IMR-90 (cell line): Measurements from ENCODE around the gene GBX2. TPM values are rescaled to one million over a fixed set of nuclear protein-coding genes. Genes with fewer than 3 reads are reported as not detected.

Experiments used
- ATAC-seq: fragments of 200-7000 bp; cut with Tn5 transposase; 2 replicates; pipeline ENCODE4 v1.9.1; 2020; ENCODE audit warnings: low read depth, mild to moderate bottlenecking, moderate library complexity
- BruUV-seq: library from RNA; stranded (reverse); fragments of 400-500 nt; replicated peaks from 2 replicates; lab custom pipeline; 2021; lab: Mats Ljungman, UMichigan
- CTCF ChIA-PET: fragments of 300-600 bp; formaldehyde crosslinking; extraction: SDS; loops from one replicate; lab custom pipeline; 2021; ENCODE audit warnings: antibody characterized with exemption; lab: Yijun Ruan, JAX
- POLR2A ChIA-PET: fragments of 300-600 bp; sonication (Branson Sonifier 250); formaldehyde crosslinking; loops from one replicate; lab custom pipeline; 2022; ENCODE audit warnings: antibody characterized with exemption; ENCODE audit not compliant: unreplicated experiment; lab: Charles Lee
- DNase-seq: peaks from one replicate; pipeline ENCODE4 v3.0.0; 2013
- H2AFZ ChIP-seq: replicated peaks from 2 replicates; pipeline ENCODE3; 2013; ENCODE audit warnings: low read length, mild to moderate bottlenecking; ENCODE audit not compliant: poor library complexity
- H2AK5ac ChIP-seq: 2 replicates; pipeline ENCODE4 v1.6.1; 2013; ENCODE audit warnings: low read depth, low read length, inconsistent platforms
- H2AK9ac ChIP-seq: replicated peaks from 2 replicates; pipeline ENCODE3; 2013; ENCODE audit warnings: mild to moderate bottlenecking, low read depth, low read length, moderate library complexity; ENCODE audit not compliant: poor library complexity
- H2BK120ac ChIP-seq: 2 replicates; pipeline ENCODE4 v1.6.1; 2013; ENCODE audit warnings: low read depth, low read length, inconsistent platforms
- H2BK15ac ChIP-seq: 3 replicates; pipeline ENCODE4 v1.6.1; 2013; ENCODE audit warnings: low read depth, low read length, inconsistent platforms
- H2BK20ac ChIP-seq: 2 replicates; pipeline ENCODE4 v1.6.1; 2013; ENCODE audit warnings: low read depth, mild to moderate bottlenecking, inconsistent platforms, low read length, moderate library complexity
- H2BK5ac ChIP-seq: 2 replicates; pipeline ENCODE4 v1.6.1; 2013; ENCODE audit warnings: mild to moderate bottlenecking, low read depth, low read length, inconsistent platforms; ENCODE audit not compliant: poor library complexity, severe bottlenecking
- H3K14ac ChIP-seq: replicated peaks from 2 replicates; pipeline ENCODE4 v1.6.1; 2013; ENCODE audit warnings: low read depth, low read length, inconsistent platforms
- H3K18ac ChIP-seq: 2 replicates; pipeline ENCODE4 v1.6.1; 2013; ENCODE audit warnings: low read depth, low read length, control low read depth
- H3K23ac ChIP-seq: 2 replicates; pipeline ENCODE4 v1.6.1; 2013; ENCODE audit warnings: low read depth, low read length, inconsistent platforms
- H3K27ac ChIP-seq: 2 replicates; pipeline ENCODE4 v1.5.1; 2013; ENCODE audit warnings: mild to moderate bottlenecking, control low read depth, low read length; ENCODE audit not compliant: insufficient read depth
- H3K27me3 ChIP-seq: 2 replicates; pipeline ENCODE4 v1.6.1; 2013; ENCODE audit warnings: low read length; ENCODE audit not compliant: control insufficient read depth, insufficient read depth
- H3K36me3 ChIP-seq: 2 replicates; pipeline ENCODE4 v1.6.1; 2013; ENCODE audit warnings: low read length, mixed read lengths; ENCODE audit not compliant: control insufficient read depth, insufficient read depth
- H3K4ac ChIP-seq: 2 replicates; pipeline ENCODE4 v1.6.1; 2013; ENCODE audit warnings: low read depth, low read length, inconsistent platforms
- H3K4me1 ChIP-seq: 2 replicates; pipeline ENCODE4 v1.6.1; 2013; ENCODE audit warnings: low read length, mixed read lengths; ENCODE audit not compliant: control insufficient read depth, insufficient read depth
- H3K4me2 ChIP-seq: 2 replicates; pipeline ENCODE4 v1.6.1; 2013; ENCODE audit warnings: low read depth, mild to moderate bottlenecking, control low read depth, low read length, moderate library complexity
- H3K4me3 ChIP-seq: 2 replicates; pipeline ENCODE4 v1.5.1; 2013; ENCODE audit warnings: low read depth, mild to moderate bottlenecking, control low read depth, low read length, moderate library complexity; ENCODE audit not compliant: insufficient read depth
- H3K56ac ChIP-seq: 2 replicates; pipeline ENCODE4 v1.6.1; 2013; ENCODE audit warnings: low read length, inconsistent platforms; ENCODE audit not compliant: insufficient read depth; ENCODE audit errors: extremely low read depth
- H3K79me1 ChIP-seq, 2 experiments: 2 replicates each; pipeline ENCODE4 v1.6.1; 2013; ENCODE audit warnings: low read length in 2 of 2, inconsistent platforms in 1 of 2, low read depth in 1 of 2
- H3K9ac ChIP-seq: 2 replicates; pipeline ENCODE4 v1.6.1; 2013; ENCODE audit warnings: low read depth, low read length, control low read depth
- H3K9me1 ChIP-seq: 2 replicates; pipeline ENCODE4 v1.6.1; 2013; ENCODE audit warnings: low read length, inconsistent platforms; ENCODE audit not compliant: insufficient read depth
- H3K9me3 ChIP-seq: 2 replicates; pipeline ENCODE4 v1.6.1; 2013; ENCODE audit warnings: low read length; ENCODE audit not compliant: control insufficient read depth, insufficient read depth
- H4K20me1 ChIP-seq: 2 replicates; pipeline ENCODE4 v1.6.1; 2013; ENCODE audit warnings: low read length, inconsistent platforms; ENCODE audit not compliant: insufficient read depth
- H4K5ac ChIP-seq: 2 replicates; pipeline ENCODE4 v1.6.1; 2013; ENCODE audit warnings: mild to moderate bottlenecking, low read depth, low read length, control low read depth
- H4K8ac ChIP-seq, 2 experiments: 2 replicates each; pipeline ENCODE4 v1.6.1; 2013; ENCODE audit warnings: low read depth in 2 of 2, low read length in 2 of 2, control low read depth in 1 of 2, inconsistent platforms in 1 of 2
- H4K91ac ChIP-seq: 2 replicates; pipeline ENCODE4 v1.6.1; 2013; ENCODE audit warnings: low read depth, low read length, inconsistent platforms; ENCODE audit not compliant: insufficient read depth
- BHLHE40 ChIP-seq: fragments of 150-350 bp; IDR thresholded peaks from 2 replicates; pipeline ENCODE4 v1.6.1; 2016; ENCODE audit warnings: mild to moderate bottlenecking, low read depth, low read length
- CEBPB ChIP-seq: IDR thresholded peaks from 2 replicates; pipeline ENCODE4 v1.6.1; 2012; ENCODE audit warnings: low read depth, low read length, improper control_type of control experiment
- CHD1 ChIP-seq: IDR thresholded peaks from 2 replicates; pipeline ENCODE4 v1.6.1; 2012; ENCODE audit warnings: low read depth, low read length, improper control_type of control experiment
- MAFK ChIP-seq: IDR thresholded peaks from 2 replicates; pipeline ENCODE4 v1.6.1; 2012; ENCODE audit warnings: low read depth, low read length, improper control_type of control experiment
- MXI1 ChIP-seq: IDR thresholded peaks from 2 replicates; pipeline ENCODE4 v1.6.1; 2012; ENCODE audit warnings: low read depth, mild to moderate bottlenecking, low read length, moderate library complexity, borderline replicate concordance
- NFE2L2 ChIP-seq: fragments of 150-350 bp; IDR thresholded peaks from 2 replicates; pipeline ENCODE4 v1.6.1; 2016; ENCODE audit warnings: low read depth, mild to moderate bottlenecking, low read length
- RAD21 ChIP-seq: IDR thresholded peaks from 2 replicates; pipeline ENCODE4 v1.6.1; 2012; ENCODE audit warnings: low read length, improper control_type of control experiment
- RCOR1 ChIP-seq: IDR thresholded peaks from 2 replicates; pipeline ENCODE4 v1.6.1; 2012; ENCODE audit warnings: mild to moderate bottlenecking, low read length, improper control_type of control experiment; ENCODE audit not compliant: insufficient replicate concordance
- SMC3 ChIP-seq: fragments of 150-350 bp; IDR thresholded peaks from 2 replicates; pipeline ENCODE4 v1.6.1; 2016; ENCODE audit warnings: low read depth, mild to moderate bottlenecking, antibody characterized with exemption, low read length, moderate library complexity
- WGBS, 2 experiments: methylation state at CpG; one replicate each; pipeline versions ENCODE4 v1.1.5 to v1.1.7; 2013; ENCODE audit warnings: missing lambda C conversion rate in 2 of 2; ENCODE audit not compliant: insufficient read length in 1 of 2; ENCODE audit errors: extremely low coverage in 2 of 2; 5-methylcytosine and 5-hydroxymethylcytosine counted together
- dilution Hi-C: fragments of 300-500 bp; cut with HindIII; formaldehyde crosslinking; loops from one replicate; pipeline ENCODE4 v1.14.3; 2018; ENCODE audit warnings: low sequenced_read_pairs; ENCODE audit not compliant: unreplicated experiment
- in situ Hi-C: fragments of 300-500 bp; cut with MboI; formaldehyde crosslinking; loops from 3 replicates; pipeline ENCODE4 v1.14.3; 2019; ENCODE audit warnings: low sequenced_read_pairs, inconsistent platforms, mixed read lengths
- intact Hi-C: fragments of 100-400 bp; cut with micrococcal nuclease; formaldehyde crosslinking; loops from 2 replicates; pipeline ENCODE4 v1.10.0; 2022
- polyA plus RNA-seq, 3 experiments: library from polyadenylated mRNA; depleted of rRNA; stranded (reverse); fragments of >200 nt; gene quantifications; 2 replicates each; pipeline ENCODE4 v1.2.3, GENCODE V29; 2012; ENCODE audit warnings: low replicate concordance in 1 of 3
- total RNA-seq: library from RNA; depleted of rRNA; stranded (reverse); fragments of >200 nt; gene quantifications from 2 replicates; pipeline ENCODE4 v1.2.3, GENCODE V29; 2012
- TF ChIP-seq, protein P1 (sequence below): fragments of 150-350 bp; IDR thresholded peaks from 2 replicates; pipeline ENCODE4 v1.6.1; 2016; ENCODE audit warnings: low read depth, mild to moderate bottlenecking, low read length, moderate library complexity, borderline replicate concordance
- TF ChIP-seq, protein P2 (sequence below): conservative IDR thresholded peaks from 2 replicates; pipeline ENCODE4 v1.5.1; 2012; ENCODE audit warnings: mild to moderate bottlenecking, low read depth, low read length, improper control_type of control experiment
- TF ChIP-seq, protein P3 (sequence below): fragments of 150-350 bp; IDR thresholded peaks from 2 replicates; pipeline ENCODE4 v1.6.1; 2017; ENCODE audit warnings: mild to moderate bottlenecking, antibody characterized with exemption, low read length, low read depth

GBX2 gene
- total and polyA plus RNA-seq, 2 of the 4 experiments (the other 2 are of a cell fraction), result 0.10 TPM; not detected in 1

DNA sequence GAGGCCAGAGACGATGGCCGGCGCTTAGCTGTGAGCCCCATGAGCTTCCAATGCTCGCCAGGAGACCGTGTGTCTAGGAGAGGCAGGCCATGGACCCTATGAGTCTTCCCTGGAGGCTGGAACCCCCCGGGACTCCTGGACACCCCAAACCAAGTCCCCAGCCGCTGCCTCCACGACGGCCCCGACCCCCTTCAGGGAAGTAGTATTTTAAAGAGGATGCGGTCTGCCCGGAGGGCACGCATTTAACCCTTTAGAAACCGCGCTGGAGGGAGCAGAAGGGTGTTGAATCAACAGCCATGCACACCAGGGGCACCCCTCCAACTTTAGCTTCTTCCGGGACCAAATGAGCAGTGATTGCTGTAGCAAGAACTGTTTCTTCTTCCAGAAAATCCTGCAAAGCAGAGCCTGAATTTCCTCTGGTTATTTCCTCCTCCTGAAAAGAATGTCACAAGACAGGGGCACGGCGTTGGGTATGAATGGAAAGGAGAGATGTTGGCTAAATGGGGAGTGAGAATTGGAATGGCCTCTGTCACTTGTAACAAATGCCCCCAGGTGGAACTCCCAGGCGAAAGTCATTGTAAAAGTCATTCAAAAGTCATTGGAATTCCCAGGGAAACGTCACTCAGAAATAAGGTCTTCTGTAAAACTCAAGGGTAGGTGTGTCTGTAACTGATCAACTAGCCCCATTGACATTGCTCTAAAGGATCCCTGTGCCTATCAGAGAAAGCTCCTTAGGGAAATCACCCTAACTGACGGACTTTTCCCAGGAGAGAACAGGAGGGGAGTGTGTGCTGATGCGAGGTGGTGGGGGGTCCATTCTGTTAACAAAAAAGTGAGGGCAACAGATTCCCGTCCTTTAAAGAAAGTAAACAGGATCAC, 5.8 kb upstream of the GBX2 start:
- H3K4me1 ChIP-seq, result no peaks in the 10 kb centered on the region; the same call in 1 of the 2 replicates
- dilution Hi-C loops, result no loop called here
- H2BK120ac ChIP-seq, result no peak overlapping the region
- H3K9ac ChIP-seq, result no peak overlapping the region
- H3K27me3 ChIP-seq, result peaks cover 62% of the 10 kb centered on the region
- no peak overlapping the region for H4K5ac ChIP-seq
- H3K14ac ChIP-seq, result no peak overlapping the region
- H3K56ac ChIP-seq, result no peak overlapping the region
- no peak overlapping the region for H3K27ac ChIP-seq
- WGBS, 2 experiments, result 4% methylated on average over 4 of the region's 23 CpGs; no CpG with 5 or more reads in 1 of the 2 experiments
- BruUV-seq, result no TSS peak
- in situ Hi-C loops, result loop anchor here (25.0 kb wide), 1 partner anchor 562 kb away; no protein-coding TSS in a partner anchor
- H3K4ac ChIP-seq, result no peak overlapping the region
- no peak for DNase-seq
- ChIA-PET POLR2A (no interaction called here), CTCF (no interaction called here)
- H4K91ac ChIP-seq, result no peak overlapping the region
- H2BK15ac ChIP-seq, result no peak overlapping the region
- no peaks in the 10 kb centered on the region for H3K79me1 ChIP-seq
- TF ChIP-seq, protein P1, sequence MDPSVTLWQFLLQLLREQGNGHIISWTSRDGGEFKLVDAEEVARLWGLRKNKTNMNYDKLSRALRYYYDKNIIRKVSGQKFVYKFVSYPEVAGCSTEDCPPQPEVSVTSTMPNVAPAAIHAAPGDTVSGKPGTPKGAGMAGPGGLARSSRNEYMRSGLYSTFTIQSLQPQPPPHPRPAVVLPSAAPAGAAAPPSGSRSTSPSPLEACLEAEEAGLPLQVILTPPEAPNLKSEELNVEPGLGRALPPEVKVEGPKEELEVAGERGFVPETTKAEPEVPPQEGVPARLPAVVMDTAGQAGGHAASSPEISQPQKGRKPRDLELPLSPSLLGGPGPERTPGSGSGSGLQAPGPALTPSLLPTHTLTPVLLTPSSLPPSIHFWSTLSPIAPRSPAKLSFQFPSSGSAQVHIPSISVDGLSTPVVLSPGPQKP, result no peak
- TF ChIP-seq CEBPB, result no peak
- TF ChIP-seq, protein P2, sequence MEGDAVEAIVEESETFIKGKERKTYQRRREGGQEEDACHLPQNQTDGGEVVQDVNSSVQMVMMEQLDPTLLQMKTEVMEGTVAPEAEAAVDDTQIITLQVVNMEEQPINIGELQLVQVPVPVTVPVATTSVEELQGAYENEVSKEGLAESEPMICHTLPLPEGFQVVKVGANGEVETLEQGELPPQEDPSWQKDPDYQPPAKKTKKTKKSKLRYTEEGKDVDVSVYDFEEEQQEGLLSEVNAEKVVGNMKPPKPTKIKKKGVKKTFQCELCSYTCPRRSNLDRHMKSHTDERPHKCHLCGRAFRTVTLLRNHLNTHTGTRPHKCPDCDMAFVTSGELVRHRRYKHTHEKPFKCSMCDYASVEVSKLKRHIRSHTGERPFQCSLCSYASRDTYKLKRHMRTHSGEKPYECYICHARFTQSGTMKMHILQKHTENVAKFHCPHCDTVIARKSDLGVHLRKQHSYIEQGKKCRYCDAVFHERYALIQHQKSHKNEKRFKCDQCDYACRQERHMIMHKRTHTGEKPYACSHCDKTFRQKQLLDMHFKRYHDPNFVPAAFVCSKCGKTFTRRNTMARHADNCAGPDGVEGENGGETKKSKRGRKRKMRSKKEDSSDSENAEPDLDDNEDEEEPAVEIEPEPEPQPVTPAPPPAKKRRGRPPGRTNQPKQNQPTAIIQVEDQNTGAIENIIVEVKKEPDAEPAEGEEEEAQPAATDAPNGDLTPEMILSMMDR, result no peak
- no peak for TF ChIP-seq RAD21
- TF ChIP-seq, protein P3, sequence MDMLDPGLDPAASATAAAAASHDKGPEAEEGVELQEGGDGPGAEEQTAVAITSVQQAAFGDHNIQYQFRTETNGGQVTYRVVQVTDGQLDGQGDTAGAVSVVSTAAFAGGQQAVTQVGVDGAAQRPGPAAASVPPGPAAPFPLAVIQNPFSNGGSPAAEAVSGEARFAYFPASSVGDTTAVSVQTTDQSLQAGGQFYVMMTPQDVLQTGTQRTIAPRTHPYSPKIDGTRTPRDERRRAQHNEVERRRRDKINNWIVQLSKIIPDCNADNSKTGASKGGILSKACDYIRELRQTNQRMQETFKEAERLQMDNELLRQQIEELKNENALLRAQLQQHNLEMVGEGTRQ, result no peak
- no peak for TF ChIP-seq CHD1
- TF ChIP-seq RCOR1, result no peak
- no peak for TF ChIP-seq NFE2L2
- no peak for TF ChIP-seq MXI1
- TF ChIP-seq SMC3, result no peak
- no peak for TF ChIP-seq MAFK
- TF ChIP-seq BHLHE40, result no peak
- no peak for ATAC-seq
- H3K36me3 ChIP-seq, result no peaks in the 10 kb centered on the region
- no peak overlapping the region for H3K4me3 ChIP-seq
- no peak overlapping the region for H2AFZ ChIP-seq
- H4K8ac ChIP-seq, result no peak overlapping the region
- H2AK9ac ChIP-seq, result no peak overlapping the region
- intact Hi-C loops, result loop anchor here (10.0 kb wide), 1 partner anchor 229 kb away; no protein-coding TSS in a partner anchor
- no peak overlapping the region for H3K18ac ChIP-seq
- H4K20me1 ChIP-seq, result no peaks in the 10 kb centered on the region; the same call in 1 of the 2 replicates
- no peak overlapping the region for H3K4me2 ChIP-seq
- no peaks in the 10 kb centered on the region for H3K9me1 ChIP-seq
- no peak overlapping the region for H3K23ac ChIP-seq
- H2BK20ac ChIP-seq, result no peak overlapping the region
- H2BK5ac ChIP-seq, result no peak overlapping the region
- no peak overlapping the region for H2AK5ac ChIP-seq
- peaks cover 8% of the 10 kb centered on the region; the same call in 1 of the 2 replicates for H3K9me3 ChIP-seq
